ENCODE data around the gene CA11.

GRCh38 chr19:48658483-48658882, 12.5 kb upstream of the CA11 start:
- TF ChIP-seq CTCF (IDR thresholded peaks at IDR 0.05) (no peak), POLR2A (IDR thresholded peaks at IDR 0.05) (no peak)
